HepG2 (cell line): ENCODE measurements around the gene CAPZB. TPM values are rescaled to one million over a fixed set of nuclear protein-coding genes. Genes with fewer than 3 reads are reported as not detected.
A peak's percentile ranks its signal among the peaks of the same experiment; 100 is the strongest.

Experiments used
- ATAC-seq: fragments of 200-7000 bp; cut with Tn5 transposase; 3 replicates; pipeline ENCODE4 v1.9.1; 2020; ENCODE audit warnings: mild to moderate bottlenecking, moderate library complexity
- BruUV-seq: library from RNA; stranded (reverse); fragments of 400-500 nt; replicated peaks from 2 replicates; lab custom pipeline; 2021; lab: Mats Ljungman, UMichigan
- CTCF ChIA-PET: fragments of 300-600 bp; formaldehyde crosslinking; extraction: SDS; loops from one replicate; lab custom pipeline; 2021; ENCODE audit warnings: low total read pairs, inconsistent platforms, low intra/inter-chr PET ratio; lab: Yijun Ruan, JAX
- POLR2A ChIA-PET: fragments of 350-600 bp; sonication (Branson Sonifier 250); formaldehyde crosslinking; loops from one replicate; lab custom pipeline; 2020; ENCODE audit warnings: antibody characterized with exemption, inconsistent platforms; lab: Yijun Ruan, JAX
- DNase-seq: peaks from one replicate; pipeline ENCODE4 v3.0.0-alpha.2; 2015; ENCODE audit warnings: low spot score
- FAIRE-seq: peaks from 3 replicates; lab custom pipeline; 2011; peaks lifted over from hg19 to GRCh38; lab: Jason Lieb, UNC
- H2AFZ ChIP-seq: one replicate; pipeline ENCODE4 v1.6.1; 2011; ENCODE audit warnings: low read length, inconsistent platforms
- H3K27ac ChIP-seq: fragments of 300-600 bp; 3 replicates; pipeline ENCODE4 v1.8.0; 2011; ENCODE audit warnings: mixed run types, mild to moderate bottlenecking, mixed read lengths, low read length, inconsistent platforms; ENCODE audit not compliant: insufficient read depth; ENCODE audit errors: extremely low read length
- H3K27me3 ChIP-seq, 2 experiments: fragments of 200-600 bp in 1 of 2; 2 replicates in 1 of 2; 3 replicates in 1 of 2; pipeline versions ENCODE4 v1.6.0 to v1.8.0; 2011; ENCODE audit warnings: low read length in 2 of 2, mild to moderate bottlenecking in 2 of 2, moderate library complexity in 2 of 2, inconsistent platforms in 1 of 2; ENCODE audit not compliant: insufficient read depth in 2 of 2, control insufficient read depth in 1 of 2
- H3K36me3 ChIP-seq, 2 experiments: fragments of 200-600 bp in 1 of 2; replicated peaks in 1 of 2; 2 replicates in 1 of 2; 3 replicates in 1 of 2; pipeline versions ENCODE4 v1.5.1 to v1.8.0; 2011; ENCODE audit warnings: low read length in 2 of 2, inconsistent platforms in 1 of 2; ENCODE audit not compliant: insufficient read depth in 2 of 2, control insufficient read depth in 1 of 2
- H3K4me1 ChIP-seq: 2 replicates; pipeline ENCODE4 v1.5.1; 2012; ENCODE audit warnings: low read length, inconsistent platforms; ENCODE audit not compliant: insufficient read depth
- H3K4me2 ChIP-seq: 2 replicates; pipeline ENCODE4 v1.6.0; 2011; ENCODE audit warnings: low read depth, low read length, inconsistent platforms
- H3K4me3 ChIP-seq, 3 experiments: fragments of 200-600 bp in 1 of 3; sonication (generic), shearing (Covaris generic) in 1 of 3; replicated peaks in 1 of 3; 2 replicates each; pipeline ENCODE4 v1.5.1; 2011 to 2016; ENCODE audit warnings: low read length in 3 of 3, inconsistent platforms in 2 of 3, low read depth in 2 of 3, mild to moderate bottlenecking in 2 of 3, control low read depth in 1 of 3, mixed read lengths in 1 of 3; ENCODE audit not compliant: insufficient read depth in 1 of 3
- H3K79me2 ChIP-seq: one replicate; pipeline ENCODE4 v1.6.1; 2011; ENCODE audit warnings: low read length, inconsistent platforms; ENCODE audit not compliant: insufficient read depth
- H3K9ac ChIP-seq: 2 replicates; pipeline ENCODE4 v1.6.0; 2011; ENCODE audit warnings: mild to moderate bottlenecking, low read depth, low read length, inconsistent platforms; ENCODE audit not compliant: insufficient read depth
- H3K9me3 ChIP-seq: 2 replicates; pipeline ENCODE4 v1.5.1; 2012; ENCODE audit warnings: mild to moderate bottlenecking, low read length
- H4K20me1 ChIP-seq: 2 replicates; pipeline ENCODE4 v1.6.0; 2011; ENCODE audit warnings: inconsistent platforms, mild to moderate bottlenecking, low read length, moderate library complexity; ENCODE audit not compliant: insufficient read depth
- FOSL2 ChIP-seq: sonication (generic); formaldehyde crosslinking; IDR thresholded peaks from 2 replicates; pipeline ENCODE4 v1.4.0; 2020; ENCODE audit warnings: missing genetic modification reagents
- KDM4B ChIP-seq: sonication (generic); formaldehyde crosslinking; IDR thresholded peaks from 2 replicates; pipeline ENCODE4 v1.4.0; 2020; ENCODE audit warnings: missing genetic modification reagents
- MAFK ChIP-seq, 2 experiments: IDR thresholded peaks in 1 of 2; conservative IDR thresholded peaks in 1 of 2; 2 replicates each; pipeline ENCODE4 v1.6.1; 2011; ENCODE audit warnings: improper control_type of control experiment in 2 of 2, low read length in 2 of 2
- NFE2L2 ChIP-seq: fragments of 150-350 bp; IDR thresholded peaks from 2 replicates; pipeline ENCODE4 v1.6.1; 2014; ENCODE audit warnings: low read length
- PAX8 ChIP-seq: sonication (generic); formaldehyde crosslinking; IDR thresholded peaks from 2 replicates; pipeline ENCODE4 v1.8.0; 2022; ENCODE audit warnings: mild to moderate bottlenecking, missing genetic modification reagents, borderline replicate concordance
- U2AF1 ChIP-seq: fragments of 200-400 bp; formaldehyde crosslinking; optimal IDR thresholded peaks from 2 replicates; pipeline ENCODE3; 2017; ENCODE audit warnings: mild to moderate bottlenecking, low read depth, low read length
- ZFP41 ChIP-seq: sonication (generic); formaldehyde crosslinking; IDR thresholded peaks from 2 replicates; pipeline ENCODE4 v1.4.0; 2020; ENCODE audit warnings: mild to moderate bottlenecking, missing genetic modification reagents, borderline replicate concordance
- WGBS: methylation state at CpG from one replicate; pipeline ENCODE4 v1.1.6; 2017; ENCODE audit warnings: low lambda C conversion rate; 5-methylcytosine and 5-hydroxymethylcytosine counted together
- in situ Hi-C: cut with HindIII; loops from 2 replicates; pipeline ENCODE4 v1.10.0; 2017; ENCODE audit warnings: low pct_unique_long_range_greater_than_20kb; ENCODE audit not compliant: extremely low pct_ligation_motif_present
- intact Hi-C: fragments of 100-400 bp; cut with micrococcal nuclease; formaldehyde crosslinking; loops from one replicate; pipeline ENCODE4 v1.10.0; 2022; ENCODE audit not compliant: unreplicated experiment
- polyA plus RNA-seq, 8 experiments: library from polyadenylated mRNA; depleted of rRNA in 3 of 8; stranded (reverse) in 7 of 8; unstranded in 1 of 8; fragments of >200 nt; fragmentation: Illumina TruSeq in 4 of 8; extraction: Trizol in 4 of 8; gene quantifications; 2 replicates each; pipeline versions ENCODE4 v1.2.1 to v1.2.3, GENCODE V29; 2011 to 2016; ENCODE audit warnings: low read depth in 4 of 8, missing spikeins in 1 of 8, mixed read lengths in 1 of 8; ENCODE audit not compliant: insufficient read depth in 1 of 8
- total RNA-seq, 5 experiments: library from RNA; depleted of rRNA; stranded (reverse); fragments of >200 nt; fragmentation: Illumina TruSeq; extraction: Trizol; gene quantifications; 2 replicates each; pipeline ENCODE4 v1.2.3, GENCODE V29; 2016; ENCODE audit warnings: low read depth in 1 of 5
- TF ChIP-seq, protein P1 (sequence below): sonication (generic); IDR thresholded peaks from 2 replicates; pipeline ENCODE4 v1.6.1; 2016; ENCODE audit warnings: low read depth, borderline replicate concordance
- TF ChIP-seq, protein P2 (sequence below): sonication (generic); formaldehyde crosslinking; IDR thresholded peaks from 2 replicates; pipeline ENCODE4 v1.4.0; 2020; ENCODE audit warnings: missing genetic modification reagents, borderline replicate concordance

The CAPZB gene
- total and polyA plus RNA-seq, 2 of the 13 experiments (the other 11 are each of a cell fraction or from before 2014, with no cell fraction given), result 58.9 to 76.9 TPM

DNA sequence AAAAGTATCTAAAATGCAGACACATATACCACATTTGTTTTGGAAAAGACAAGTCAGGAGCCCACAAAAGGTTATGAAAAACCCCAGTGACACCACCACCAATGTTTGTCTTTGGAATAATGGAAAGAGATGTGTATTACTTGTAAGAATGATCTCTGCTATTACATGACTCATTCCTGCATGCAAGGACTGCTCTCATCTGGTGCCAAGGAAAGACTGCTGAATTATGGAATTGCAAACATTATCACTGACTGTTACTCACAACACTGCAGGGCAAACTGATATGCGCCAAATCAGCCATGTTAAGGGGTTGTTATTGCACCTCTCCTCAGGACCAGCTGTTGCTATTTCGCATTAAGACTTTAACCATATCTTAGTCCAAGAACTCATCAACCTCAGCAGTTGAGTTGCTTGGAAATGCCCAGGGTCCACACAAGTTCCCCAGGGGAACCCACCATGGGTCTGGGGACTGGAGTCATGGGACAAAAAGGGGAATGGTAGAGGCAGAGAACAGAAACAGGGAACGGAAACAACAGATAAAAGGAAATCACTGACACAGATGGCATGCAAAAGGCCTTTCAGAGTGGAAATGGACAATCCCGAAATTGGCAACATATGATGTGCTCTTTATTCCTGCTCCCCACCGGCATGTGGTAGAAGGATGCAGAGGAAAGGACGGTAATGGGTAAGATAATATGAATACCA is 34.4 kb downstream of the CAPZB start:
- Histone ChIP-seq H3K79me2 (peaks cover 80% of the 10 kb centered on the region), H2AFZ (no peak overlapping the region), H3K4me1 (peaks cover 50% of the 10 kb centered on the region), H3K9me3 (no peaks in the 10 kb centered on the region), H3K27ac (no peak overlapping the region), H3K27me3 (no peaks in the 10 kb centered on the region), H3K4me2 (no peak overlapping the region), H3K36me3 (peaks cover 5 to 19% of the 10 kb centered on the region in 2 experiments; a peak in 3 of 5 replicates), H3K4me3 (no peak overlapping the region), H3K9ac (no peak overlapping the region), H4K20me1 (peaks cover 27% of the 10 kb centered on the region; the same call in 1 of the 2 replicates)
- FAIRE-seq, result no peak
- CTCF ChIA-PET, result no interaction called here
- 98% methylated on average over 6 of the region's 6 CpGs for WGBS
- in situ Hi-C loops, result no loop called here
- intact Hi-C loops, result no loop called here
- no TSS peak for BruUV-seq
- POLR2A ChIA-PET, result no interaction called here
- DNase-seq, result no peak
- no peak for ATAC-seq
- TF ChIP-seq FOSL2 (CRISPR knock-in tag) (peak; percentile 45), ZFP41 (CRISPR knock-in tag) (no peak)

DNA sequence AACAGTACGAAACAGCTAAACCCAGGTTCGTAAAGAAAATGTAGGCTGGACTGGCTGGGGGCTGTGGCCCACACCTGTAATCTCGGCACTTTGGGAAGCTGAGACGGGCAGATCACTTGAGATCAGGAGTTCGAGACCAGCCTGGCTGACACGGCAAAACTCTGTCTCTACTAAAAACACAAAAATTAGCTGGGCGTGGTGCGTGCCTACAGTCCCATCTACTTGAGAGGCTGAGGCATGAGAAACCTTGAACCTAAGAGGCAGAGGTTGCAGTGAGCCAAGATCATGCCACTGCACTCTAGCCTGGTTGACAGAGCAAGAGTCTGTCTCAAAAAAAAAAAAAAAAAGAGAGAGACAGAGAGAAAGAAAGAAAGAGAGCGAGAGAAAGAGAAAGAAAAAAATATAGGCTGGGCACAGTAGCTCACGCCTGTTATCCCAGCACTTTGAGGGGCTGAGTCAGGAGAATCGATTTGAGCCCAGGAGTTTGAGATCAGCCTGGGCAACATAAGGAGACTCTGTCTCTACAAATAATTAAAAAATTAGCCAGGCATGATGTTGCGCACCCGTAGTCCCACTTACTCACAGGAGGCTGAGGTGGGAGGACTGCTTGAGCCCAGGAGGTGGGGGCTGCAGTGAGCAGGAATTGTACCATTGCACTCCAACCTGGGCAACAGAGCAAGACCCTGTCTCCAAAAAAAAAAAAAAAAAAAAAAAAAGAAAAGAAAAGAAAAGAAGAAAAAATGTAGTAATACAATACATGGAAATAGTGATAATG is 35.7 kb downstream of the CAPZB start:
- Histone ChIP-seq H3K9ac (no peak overlapping the region), H3K27ac (no peak overlapping the region), H2AFZ (no peak overlapping the region), H3K27me3 (no peaks in the 10 kb centered on the region)
- POLR2A ChIA-PET, result no interaction called here
- WGBS, result 92% methylated on average over 13 of the region's 13 CpGs
- TF ChIP-seq NFE2L2 (no peak), U2AF1 (no peak), PAX8 (CRISPR knock-in tag) (no peak), KDM4B (no peak), MAFK (conservative IDR thresholded peaks at IDR 0.05 in 1 of 2, IDR thresholded peaks at IDR 0.05 in 1 of 2; ENCODE audit: low read length in 2 of 2) (no peak)
- TF ChIP-seq, protein P1, sequence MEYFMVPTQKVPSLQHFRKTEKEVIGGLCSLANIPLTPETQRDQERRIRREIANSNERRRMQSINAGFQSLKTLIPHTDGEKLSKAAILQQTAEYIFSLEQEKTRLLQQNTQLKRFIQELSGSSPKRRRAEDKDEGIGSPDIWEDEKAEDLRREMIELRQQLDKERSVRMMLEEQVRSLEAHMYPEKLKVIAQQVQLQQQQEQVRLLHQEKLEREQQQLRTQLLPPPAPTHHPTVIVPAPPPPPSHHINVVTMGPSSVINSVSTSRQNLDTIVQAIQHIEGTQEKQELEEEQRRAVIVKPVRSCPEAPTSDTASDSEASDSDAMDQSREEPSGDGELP, result no peak
- TF ChIP-seq, protein P2, sequence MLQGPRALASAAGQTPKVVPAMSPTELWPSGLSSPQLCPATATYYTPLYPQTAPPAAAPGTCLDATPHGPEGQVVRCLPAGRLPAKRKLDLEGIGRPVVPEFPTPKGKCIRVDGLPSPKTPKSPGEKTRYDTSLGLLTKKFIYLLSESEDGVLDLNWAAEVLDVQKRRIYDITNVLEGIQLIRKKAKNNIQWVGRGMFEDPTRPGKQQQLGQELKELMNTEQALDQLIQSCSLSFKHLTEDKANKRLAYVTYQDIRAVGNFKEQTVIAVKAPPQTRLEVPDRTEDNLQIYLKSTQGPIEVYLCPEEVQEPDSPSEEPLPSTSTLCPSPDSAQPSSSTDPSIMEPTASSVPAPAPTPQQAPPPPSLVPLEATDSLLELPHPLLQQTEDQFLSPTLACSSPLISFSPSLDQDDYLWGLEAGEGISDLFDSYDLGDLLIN, result no peak
- TF ChIP-seq, all 625 proteins: peak for 0
- Histone ChIP-seq H3K4me3 (no peak overlapping the region), H3K9me3 (no peaks in the 10 kb centered on the region), H3K79me2 (peaks cover 78% of the 10 kb centered on the region), H3K4me2 (no peak overlapping the region), H3K36me3 (peaks cover 5 to 19% of the 10 kb centered on the region in 2 experiments; a peak in 3 of 5 replicates), H4K20me1 (peaks cover 23% of the 10 kb centered on the region), H3K4me1 (peaks cover 63% of the 10 kb centered on the region)
- CTCF ChIA-PET, result no interaction called here
- no peak for FAIRE-seq
- no peak for DNase-seq
- intact Hi-C loops (no loop called here), in situ Hi-C loops (no loop called here)
- no TSS peak for BruUV-seq
- ATAC-seq, result no peak
